HG03066 (cell line): Measurements from ENCODE around the gene NELFCD.
"Not testable (repeated sequence)": the region's sequence is repeated elsewhere in the genome, so short reads cannot be mapped to it uniquely, and the experiment has no call there.

Source experiments
- ATAC-seq: cut with Tn5 transposase; IDR thresholded peaks from one replicate; pipeline ENCODE4 v1.9.1; 2021; ENCODE audit warnings: low read depth; ENCODE audit not compliant: unreplicated experiment

The NELFCD gene

GRCh38 chr20:58973179-58973578, 7.9 kb upstream of the NELFCD start:
- no peak for ATAC-seq

GRCh38 chr20:58973866-58974265, 7.2 kb upstream of the NELFCD start:
- no peak for ATAC-seq

- ATAC-seq, result no peak
Observed at GRCh38 chr20:58975353-58975752, 5.7 kb upstream of the NELFCD start.

DNA sequence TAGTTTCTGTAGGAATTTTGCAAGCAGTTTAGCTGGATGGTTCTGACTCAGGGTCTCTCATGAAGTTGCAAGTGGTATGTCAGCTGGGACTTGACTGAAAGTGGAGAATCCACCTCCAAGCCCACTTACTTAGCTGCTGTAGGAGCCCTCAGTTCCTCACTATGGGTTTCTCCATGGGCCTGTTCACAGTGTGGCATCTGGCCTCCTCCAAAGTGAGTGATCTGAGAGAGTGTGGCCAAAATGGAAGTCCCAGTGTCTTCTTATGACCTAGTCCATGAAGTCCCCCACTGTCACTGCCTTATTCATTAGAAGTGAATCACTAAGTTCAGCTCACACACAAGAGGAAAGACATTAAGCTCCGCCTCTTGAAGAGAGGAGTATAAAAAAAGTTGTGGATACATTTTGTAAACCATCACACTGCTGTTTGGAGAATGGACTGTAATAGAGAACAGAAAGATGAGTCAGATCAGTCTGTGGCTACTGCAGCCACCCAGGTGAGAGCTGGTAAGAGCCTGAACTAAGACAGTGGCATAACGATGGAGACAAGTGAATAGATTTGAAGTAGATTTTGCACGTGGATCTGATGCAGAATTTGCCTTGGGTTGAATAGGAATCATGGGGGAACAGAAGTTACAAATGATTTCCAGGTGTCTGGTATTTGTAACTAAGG, 4.9 kb upstream of the NELFCD start:
- no peak for ATAC-seq

- ATAC-seq, result no peak
Observed at GRCh38 chr20:58978351-58979190, 2.5 kb upstream of the NELFCD start.

DNA sequence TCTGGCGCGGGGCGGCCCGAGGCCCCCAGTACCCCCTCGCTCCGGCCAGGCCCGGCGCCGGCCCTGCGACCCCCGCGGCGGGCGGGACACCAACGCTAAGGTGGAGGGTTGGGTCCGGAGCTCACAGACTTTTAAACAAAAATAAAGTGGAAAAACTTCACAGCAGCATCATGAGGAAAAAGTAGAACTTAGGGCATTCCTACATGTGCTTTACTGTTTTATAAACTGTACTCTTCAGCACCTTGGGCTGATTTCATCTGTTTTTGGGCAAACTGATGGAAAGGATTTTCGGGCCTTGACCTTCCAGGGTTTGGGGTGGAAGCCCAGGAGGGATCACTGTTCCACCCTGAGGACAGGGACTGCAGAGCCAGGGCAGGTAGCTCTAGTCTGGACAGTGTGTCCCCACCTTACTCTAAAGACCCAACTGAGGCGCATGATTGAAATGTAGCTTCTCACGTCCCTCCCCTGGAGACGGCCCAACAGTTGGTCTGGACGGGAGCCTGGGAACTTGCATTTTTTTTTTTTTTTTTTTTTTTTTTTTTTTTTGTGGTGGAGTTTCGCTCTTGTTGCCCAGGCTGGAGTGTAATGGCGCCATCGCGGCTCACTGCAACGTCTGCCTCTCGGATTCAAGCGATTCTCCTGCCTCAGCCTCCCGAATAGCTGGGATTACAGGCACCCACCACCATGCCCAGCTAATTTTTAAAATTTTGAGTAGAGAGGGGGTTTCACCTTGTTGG, 740 bp downstream of the NELFCD start:
- ATAC-seq, result no peak

DNA sequence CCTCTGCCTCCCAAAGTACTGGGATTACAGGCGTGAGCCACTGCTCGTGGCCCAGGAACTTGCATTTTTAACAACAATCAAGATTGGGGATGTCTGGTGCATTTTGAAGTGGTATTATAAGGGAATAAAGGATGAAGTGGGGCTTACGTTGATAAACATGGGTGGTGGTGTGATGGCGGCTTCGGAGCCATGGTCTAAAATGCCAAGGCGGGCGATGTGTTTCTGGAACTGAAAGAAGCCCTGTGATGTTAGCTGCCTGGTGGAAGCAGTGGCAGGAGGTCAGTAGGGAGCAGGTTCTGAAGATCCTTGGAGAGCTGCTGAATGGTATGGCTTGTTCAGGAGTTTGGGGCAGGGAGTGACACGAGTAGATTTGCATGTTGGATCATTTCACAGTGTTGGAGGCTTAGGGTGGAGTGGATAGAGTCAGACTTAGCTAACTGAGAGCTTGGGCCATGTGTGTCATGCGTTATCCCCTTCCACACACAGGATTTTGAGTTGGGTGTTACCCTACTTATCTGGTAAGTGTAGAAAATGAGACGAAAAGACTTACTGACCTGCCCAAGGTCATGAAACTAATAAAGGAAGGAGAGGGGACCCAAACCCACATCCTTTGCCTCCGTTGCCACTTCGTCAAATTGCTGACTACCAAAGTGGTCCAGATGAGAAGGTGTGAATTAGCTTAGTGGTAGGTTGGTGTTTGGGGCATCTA, 1.5 kb downstream of the NELFCD start:
- no peak for ATAC-seq

- ATAC-seq, result not testable (repeated sequence)
Observed at GRCh38 chr20:58983115-58983468, 2.0 kb downstream of the NELFCD start.

- ATAC-seq, result no peak
Observed at GRCh38 chr20:58984691-58985090, 3.6 kb downstream of the NELFCD start.

- ATAC-seq, result no peak
Observed at GRCh38 chr20:58985656-58986055, 4.6 kb downstream of the NELFCD start.

DNA sequence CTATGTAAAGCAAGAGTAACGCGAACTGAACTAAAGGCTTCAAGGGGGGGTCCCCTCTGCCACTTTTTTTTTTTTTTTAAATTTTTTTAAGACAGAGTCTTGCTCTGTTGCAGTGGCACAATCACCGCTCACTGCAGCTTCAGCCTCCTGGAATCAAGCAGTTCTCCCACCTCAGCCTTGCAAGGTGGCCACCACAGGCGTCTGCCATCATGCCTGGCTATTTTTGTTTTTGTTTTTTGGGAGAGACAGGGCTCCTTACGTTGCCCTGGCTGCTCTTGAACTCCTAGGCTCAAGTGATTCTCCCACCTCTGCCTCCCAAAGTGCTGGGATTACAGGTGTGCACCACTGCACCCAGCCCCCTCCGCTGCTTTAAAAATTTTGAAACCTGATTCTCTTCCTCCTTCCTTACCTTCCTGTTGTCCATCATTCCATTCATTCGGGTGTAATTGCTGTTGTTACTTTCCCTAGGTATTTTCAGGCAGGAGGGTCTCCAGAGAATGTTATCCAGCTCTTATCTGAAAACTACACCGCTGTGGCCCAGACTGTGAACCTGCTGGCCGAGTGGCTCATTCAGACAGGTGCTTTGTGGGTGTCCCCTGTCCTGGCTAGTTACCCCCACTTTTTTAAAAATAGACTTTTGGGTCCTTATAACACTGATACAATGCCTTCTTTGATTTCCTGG, 5.4 kb downstream of the NELFCD start:
- no peak for ATAC-seq

- ATAC-seq, result no peak
Observed at GRCh38 chr20:58986968-58987517, 6.0 kb downstream of the NELFCD start.

DNA sequence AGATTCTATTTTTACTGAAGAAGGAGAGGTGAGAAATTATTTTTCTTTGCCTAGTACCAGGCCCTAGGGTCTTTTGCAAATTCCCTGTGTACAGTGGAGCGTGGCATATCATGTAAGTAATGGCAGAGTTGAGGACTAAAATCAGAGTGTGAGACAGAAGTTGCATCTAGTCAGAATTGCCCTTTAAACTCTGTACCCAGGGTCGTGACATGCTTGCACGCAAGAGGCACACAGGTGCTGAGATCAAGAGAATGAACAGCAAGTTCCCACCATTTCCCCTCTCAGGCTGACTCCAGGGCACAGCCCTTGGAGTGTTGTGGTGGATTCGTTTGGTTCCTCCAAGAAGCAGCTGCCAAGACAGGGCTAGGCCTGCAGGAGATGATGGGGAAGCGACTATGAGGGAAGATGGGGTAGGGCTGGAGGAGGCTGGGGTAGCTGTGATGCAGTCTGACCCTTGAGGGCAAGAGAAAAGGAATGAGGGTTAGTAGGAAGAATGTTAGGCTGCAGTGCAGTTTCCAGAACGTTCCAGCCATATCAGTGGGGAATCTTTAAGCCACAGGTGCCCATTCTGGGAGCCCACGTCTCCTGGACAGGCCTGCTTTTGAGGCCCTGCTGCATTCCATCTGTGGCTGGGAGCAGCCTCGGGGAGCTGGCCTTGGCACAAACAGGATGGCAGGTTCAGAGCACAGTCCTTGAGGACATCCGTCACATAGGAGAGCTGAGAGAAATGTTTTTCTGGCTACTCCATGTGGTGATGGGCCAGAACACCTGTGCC, 6.9 kb downstream of the NELFCD start:
- ATAC-seq, result no peak

DNA sequence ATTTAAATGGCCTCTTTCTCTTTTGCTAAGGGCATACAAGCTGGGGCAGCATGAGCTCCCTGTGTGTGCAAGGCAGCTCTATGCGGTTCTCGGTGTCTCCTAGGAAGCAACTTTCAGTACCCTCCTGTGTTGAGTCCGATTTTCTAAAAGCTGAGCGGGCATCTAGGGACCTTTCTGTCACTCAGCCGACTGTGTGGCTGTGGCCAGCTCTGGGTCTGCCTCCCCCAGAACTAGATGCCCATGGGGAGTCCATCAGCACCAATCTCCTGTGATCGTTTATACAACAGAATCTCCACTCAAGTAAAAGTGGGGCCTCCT, 7.5 kb downstream of the NELFCD start:
- ATAC-seq, result no peak

DNA sequence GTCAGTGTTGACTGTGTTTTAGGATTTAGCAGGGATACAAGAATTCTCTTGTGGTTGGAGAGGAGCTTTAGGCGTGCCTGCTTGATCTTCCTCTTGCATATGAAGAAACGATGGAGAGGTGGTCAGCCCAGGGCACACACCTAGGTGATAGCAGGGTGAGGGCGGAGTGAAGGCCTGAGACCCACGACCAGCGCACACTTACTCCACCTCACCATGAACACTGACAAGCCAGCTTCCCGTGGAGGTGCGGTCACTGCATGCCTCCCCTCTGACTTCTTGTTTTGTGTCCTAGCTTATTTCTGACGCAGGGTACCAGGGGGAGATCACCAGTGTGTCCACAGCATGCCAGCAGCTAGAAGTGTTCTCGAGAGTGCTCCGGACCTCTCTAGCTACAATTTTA, 8.1 kb downstream of the NELFCD start:
- ATAC-seq, result no peak

GRCh38 chr20:58990651-58991445, 9.8 kb downstream of the NELFCD start:
- no peak for ATAC-seq

DNA sequence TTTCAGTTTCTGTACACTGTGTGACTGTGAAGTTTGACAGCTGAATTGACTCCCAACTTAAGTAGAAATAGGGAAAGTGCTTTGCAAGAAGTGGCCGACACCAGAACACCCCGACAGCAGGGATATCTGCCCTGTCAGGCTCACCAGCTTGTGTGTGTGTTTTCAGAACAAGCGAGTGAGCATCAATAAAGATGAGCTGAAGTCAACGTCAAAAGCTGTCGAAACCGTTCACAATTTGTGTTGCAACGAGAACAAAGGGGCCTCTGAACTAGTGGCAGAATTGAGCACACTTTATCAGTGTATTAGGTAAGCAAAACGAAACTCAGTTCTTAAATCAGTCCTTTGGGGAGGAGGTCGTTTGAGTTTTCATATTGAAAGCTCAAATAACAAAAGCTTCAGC, 10.7 kb downstream of the NELFCD start:
- ATAC-seq, result no peak

GRCh38 chr20:58992911-58993310, 11.9 kb downstream of the NELFCD start:
- ATAC-seq, result no peak
